HFFc6 (cell line): ENCODE data around the gene MRTFA. TPM values are rescaled to one million over a fixed set of nuclear protein-coding genes. Genes with fewer than 3 reads are reported as not detected.
"Not testable (repeated sequence)": the region's sequence is repeated elsewhere in the genome, so short reads cannot be mapped to it uniquely, and the experiment has no call there.

Experiments
- DNase-seq: peaks from one replicate; pipeline ENCODE4 v3.0.0-alpha.2; 2018
- H3K27ac Mint-ChIP-seq: 2 replicates; pipeline ENCODE4 v1.8.0; 2020; ENCODE audit warnings: mild to moderate bottlenecking, mixed read lengths
- H3K27me3 Mint-ChIP-seq: 2 replicates; pipeline ENCODE4 v1.8.0; 2021; ENCODE audit warnings: mild to moderate bottlenecking, moderate library complexity, mixed read lengths; ENCODE audit not compliant: insufficient read depth
- H3K36me3 Mint-ChIP-seq: 2 replicates; pipeline ENCODE4 v1.8.0; 2021; ENCODE audit warnings: low read depth, mixed read lengths
- H3K4me1 Mint-ChIP-seq: 2 replicates; pipeline ENCODE4 v1.8.0; 2020; ENCODE audit warnings: low read depth, mixed read lengths
- H3K4me3 Mint-ChIP-seq: 2 replicates; pipeline ENCODE4 v1.8.0; 2020; ENCODE audit warnings: mild to moderate bottlenecking, moderate library complexity, mixed read lengths
- H3K9me3 Mint-ChIP-seq: 2 replicates; pipeline ENCODE4 v1.8.0; 2020; ENCODE audit warnings: mild to moderate bottlenecking, mixed read lengths
- total RNA-seq, 6 experiments: library from RNA; stranded (reverse); fragmentation: NEBNext Ultra II Directional; extraction: Animal tissue kit (Norgen Biotek cat#: 25700); gene quantifications; 2 replicates in 1 of 6; 3 replicates in 5 of 6; pipeline ENCODE4 v1.2.3, GENCODE V29; 2021
- TF ChIP-seq, protein P1 (sequence below): fragments of 200-600 bp; sonication (generic); IDR thresholded peaks from 2 replicates; pipeline ENCODE4 v1.5.0; 2021; ENCODE audit warnings: antibody characterized with exemption, mild to moderate bottlenecking

Gene MRTFA
- total RNA-seq, 6 experiments from 2014 or later = 36.4 to 48.7 (median 42.2) TPM

DNA sequence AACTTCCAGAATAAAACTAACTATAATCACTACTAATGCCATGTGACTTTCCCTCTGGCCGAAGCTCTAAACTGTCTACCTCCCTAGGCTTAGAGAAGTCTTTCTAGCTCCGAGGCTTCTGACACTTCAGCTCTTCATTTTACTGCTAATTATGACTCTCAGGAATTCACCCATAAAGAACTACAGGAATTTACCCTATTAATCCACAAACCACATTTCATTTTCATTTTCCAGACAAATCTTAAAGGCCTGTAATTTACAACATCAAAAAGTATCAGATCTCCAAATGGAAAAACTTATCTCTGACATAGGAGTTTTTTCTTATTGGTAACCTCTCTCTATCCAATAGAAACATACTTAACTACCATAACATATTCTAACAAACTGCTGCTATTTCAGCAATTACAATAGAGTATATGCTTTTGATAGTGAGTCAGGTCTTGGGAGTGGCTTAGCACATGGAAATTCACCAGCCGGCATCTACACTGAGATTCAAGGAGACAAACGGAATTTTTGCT lies 33.4 kb downstream of the MRTFA start:
- peak overlapping the region; percentile 92 for H3K27ac Mint-ChIP-seq
- H3K27me3 Mint-ChIP-seq = no peaks in the 10 kb centered on the region; the same call in 1 of the 2 replicates
- peak; percentile 79 for DNase-seq
- peak overlapping the region; percentile 84 for H3K4me3 Mint-ChIP-seq
- TF ChIP-seq, protein P1, sequence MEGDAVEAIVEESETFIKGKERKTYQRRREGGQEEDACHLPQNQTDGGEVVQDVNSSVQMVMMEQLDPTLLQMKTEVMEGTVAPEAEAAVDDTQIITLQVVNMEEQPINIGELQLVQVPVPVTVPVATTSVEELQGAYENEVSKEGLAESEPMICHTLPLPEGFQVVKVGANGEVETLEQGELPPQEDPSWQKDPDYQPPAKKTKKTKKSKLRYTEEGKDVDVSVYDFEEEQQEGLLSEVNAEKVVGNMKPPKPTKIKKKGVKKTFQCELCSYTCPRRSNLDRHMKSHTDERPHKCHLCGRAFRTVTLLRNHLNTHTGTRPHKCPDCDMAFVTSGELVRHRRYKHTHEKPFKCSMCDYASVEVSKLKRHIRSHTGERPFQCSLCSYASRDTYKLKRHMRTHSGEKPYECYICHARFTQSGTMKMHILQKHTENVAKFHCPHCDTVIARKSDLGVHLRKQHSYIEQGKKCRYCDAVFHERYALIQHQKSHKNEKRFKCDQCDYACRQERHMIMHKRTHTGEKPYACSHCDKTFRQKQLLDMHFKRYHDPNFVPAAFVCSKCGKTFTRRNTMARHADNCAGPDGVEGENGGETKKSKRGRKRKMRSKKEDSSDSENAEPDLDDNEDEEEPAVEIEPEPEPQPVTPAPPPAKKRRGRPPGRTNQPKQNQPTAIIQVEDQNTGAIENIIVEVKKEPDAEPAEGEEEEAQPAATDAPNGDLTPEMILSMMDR = no peak
- H3K9me3 Mint-ChIP-seq = no peaks in the 10 kb centered on the region
- H3K4me1 Mint-ChIP-seq = peaks cover 80% of the 10 kb centered on the region
- H3K36me3 Mint-ChIP-seq = no peaks in the 10 kb centered on the region

DNA sequence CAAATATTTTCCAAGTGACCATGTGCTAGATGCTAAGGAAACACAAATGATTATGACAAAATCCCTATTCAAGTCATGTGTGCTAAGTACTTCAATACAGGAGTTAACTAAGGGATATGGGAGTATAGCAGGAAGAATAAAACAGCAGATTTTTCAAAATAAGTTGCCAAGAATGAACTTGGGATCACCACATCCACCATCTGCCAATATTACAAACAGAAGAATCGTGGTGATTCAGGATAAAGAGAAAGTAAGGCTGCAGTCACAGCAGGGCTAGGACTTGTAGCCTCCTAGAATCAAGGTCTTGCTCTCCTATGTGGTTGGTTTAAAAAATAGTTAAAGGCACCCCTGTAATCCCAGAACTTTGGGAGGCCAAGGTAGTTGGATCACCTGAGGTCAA lies 34.3 kb downstream of the MRTFA start:
- peaks cover 84% of the 10 kb centered on the region for H3K4me1 Mint-ChIP-seq
- DNase-seq = no peak
- no peaks in the 10 kb centered on the region for H3K9me3 Mint-ChIP-seq

DNA sequence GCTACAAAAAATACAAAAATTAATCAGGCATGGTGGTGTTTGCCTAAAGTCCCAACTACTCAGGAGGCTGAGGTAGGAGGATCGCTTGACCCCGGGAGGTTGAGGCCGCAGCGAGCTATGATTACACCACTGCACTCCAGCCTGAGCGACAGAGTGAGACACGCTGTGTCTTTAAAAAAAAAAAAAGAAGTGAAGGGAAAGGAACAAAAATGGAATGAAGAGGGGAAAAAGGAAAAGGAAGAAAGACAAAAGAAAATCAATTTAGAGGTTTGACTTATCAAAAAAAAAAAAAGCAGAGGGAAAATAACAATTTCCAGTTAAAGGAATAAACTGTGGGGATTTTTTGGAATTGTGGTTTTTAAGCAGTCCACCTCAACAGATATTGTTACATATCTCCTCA lies 36.8 kb downstream of the MRTFA start:
- Mint-ChIP-seq H3K36me3 (peaks cover 6% of the 10 kb centered on the region), H3K27ac (peak overlapping the region; percentile 32; the same call in 1 of the 2 replicates), H3K4me1 (peaks cover 82% of the 10 kb centered on the region), H3K9me3 (no peaks in the 10 kb centered on the region), H3K27me3 (no peaks in the 10 kb centered on the region; the same call in 1 of the 2 replicates), H3K4me3 (no peak overlapping the region)
- TF ChIP-seq, protein P1 = no peak
- no peak for DNase-seq

More for the DNA sequence above, 34.3 kb downstream of the MRTFA start:
- Mint-ChIP-seq H3K27me3 (no peaks in the 10 kb centered on the region; the same call in 1 of the 2 replicates), H3K36me3 (no peaks in the 10 kb centered on the region), H3K4me3 (peak overlapping the region; percentile 84), H3K27ac (peak overlapping the region; percentile 92)
- TF ChIP-seq, protein P1 = no peak

DNA sequence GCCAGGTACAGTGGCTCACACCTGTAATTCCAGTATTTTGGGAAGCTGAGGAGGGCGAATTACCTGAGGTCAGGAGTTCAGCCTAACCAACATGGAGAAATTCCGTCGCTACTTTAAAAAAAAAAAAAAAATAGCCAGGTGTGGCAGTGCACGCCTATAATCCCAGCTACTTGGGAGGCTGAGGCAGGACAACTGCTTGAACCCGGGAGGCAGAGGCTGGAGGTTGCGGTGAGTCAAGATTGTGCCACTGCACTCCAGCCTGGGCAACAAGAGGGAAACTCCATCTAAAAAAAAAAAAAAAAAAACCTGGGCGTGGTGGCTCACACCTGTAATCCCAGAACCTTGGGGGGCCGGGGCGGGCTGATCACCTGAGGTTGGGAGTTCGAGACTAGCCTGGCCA lies 37.8 kb downstream of the MRTFA start:
- Mint-ChIP-seq H3K4me3 (peak overlapping the region; percentile 60), H3K27ac (0 out of 2 replicates have a peak overlapping the region, but pooled peaks have one; percentile 71), H3K4me1 (peaks cover 86% of the 10 kb centered on the region)
- DNase-seq, H3K9me3 Mint-ChIP-seq, H3K36me3 Mint-ChIP-seq, H3K27me3 Mint-ChIP-seq: not testable (repeated sequence)

DNA sequence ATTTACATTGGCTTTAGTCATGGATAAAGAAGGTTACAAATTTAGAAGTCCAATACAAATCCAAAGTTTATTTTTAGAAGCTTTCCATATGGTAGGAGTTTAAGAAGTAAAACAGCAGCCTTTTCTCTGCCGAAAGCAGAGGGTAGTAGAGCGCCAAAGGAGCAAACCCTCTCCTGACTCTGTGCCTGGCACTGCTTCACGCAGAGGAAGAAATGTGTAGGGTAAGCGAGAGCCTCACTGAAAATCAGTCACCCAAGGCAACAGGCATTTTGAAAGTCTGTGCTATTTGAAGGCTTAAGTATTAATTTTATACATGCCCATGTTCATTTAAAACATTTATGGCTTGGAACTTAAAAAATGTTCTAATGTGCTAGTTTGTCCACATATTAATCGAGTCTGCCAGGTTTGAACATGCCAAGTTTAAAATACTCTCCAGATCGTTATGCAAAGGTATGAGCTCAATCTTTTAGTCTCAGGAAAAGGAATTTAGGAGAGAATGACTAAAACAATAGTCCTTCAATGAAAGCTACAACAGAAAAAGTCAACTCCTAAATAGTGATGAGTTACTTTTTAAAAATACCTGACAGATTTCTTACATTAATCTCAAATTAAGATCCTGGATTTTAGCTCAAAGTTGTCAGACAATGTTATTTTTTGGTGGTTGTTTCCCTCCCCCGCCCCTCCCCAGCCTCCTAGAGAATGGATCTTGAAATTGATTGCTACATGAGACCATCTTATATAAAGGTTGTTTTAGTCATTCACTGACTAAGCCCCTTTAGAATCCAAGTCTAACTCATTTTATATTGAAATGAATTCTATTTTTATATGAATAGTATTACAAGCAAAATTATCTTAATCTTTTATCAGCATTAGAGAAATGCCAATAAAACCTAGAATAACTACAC lies 38.7 kb downstream of the MRTFA start:
- Mint-ChIP-seq H3K4me3 (peak overlapping the region; percentile 60), H3K4me1 (peaks cover 86% of the 10 kb centered on the region)

More for the DNA sequence above, 38.7 kb downstream of the MRTFA start:
- Mint-ChIP-seq H3K27me3 (no peaks in the 10 kb centered on the region; the same call in 1 of the 2 replicates), H3K27ac (peak overlapping the region; percentile 71), H3K9me3 (no peaks in the 10 kb centered on the region), H3K36me3 (peaks cover 6% of the 10 kb centered on the region)
- DNase-seq = peak; percentile 13
- TF ChIP-seq, protein P1 = no peak
